Liver (tissue), 3 donors: ENCODE results near the gene DAPK2.

Experiments
- GABPA ChIP-seq, 2 donors: IDR thresholded peaks in 1 of 2; conservative IDR thresholded peaks in 1 of 2; 2 replicates each; pipeline ENCODE4 v1.6.1; 2016; ENCODE audit warnings: antibody characterized with exemption in 2 of 2, mild to moderate bottlenecking in 1 of 2, moderate library complexity in 1 of 2
- HNF4G ChIP-seq: IDR thresholded peaks from 2 replicates; pipeline ENCODE4 v1.6.1; 2016; ENCODE audit warnings: antibody characterized with exemption
- JUND ChIP-seq, 2 donors: IDR thresholded peaks; 2 replicates each; pipeline ENCODE4 v1.6.1; 2016; ENCODE audit warnings: antibody characterized with exemption in 2 of 2
- NR2F2 ChIP-seq: IDR thresholded peaks from 2 replicates; pipeline ENCODE4 v1.6.1; 2016; ENCODE audit warnings: antibody characterized with exemption
- RAD21 ChIP-seq, 2 donors: IDR thresholded peaks; 2 replicates each; pipeline ENCODE4 v1.6.1; 2016; ENCODE audit warnings: antibody characterized with exemption in 2 of 2, mild to moderate bottlenecking in 2 of 2
- RXRA ChIP-seq, 2 donors: IDR thresholded peaks; 2 replicates each; pipeline ENCODE4 v1.6.1; 2017 to 2018; ENCODE audit warnings: antibody characterized with exemption in 2 of 2, mild to moderate bottlenecking in 1 of 2
- SP1 ChIP-seq: IDR thresholded peaks from 2 replicates; pipeline ENCODE4 v1.6.1; 2018; ENCODE audit warnings: antibody characterized with exemption, mild to moderate bottlenecking
- TAF1 ChIP-seq: conservative IDR thresholded peaks from 2 replicates; pipeline ENCODE4 v1.6.1; 2016; ENCODE audit warnings: antibody characterized with exemption, mild to moderate bottlenecking
- YY1 ChIP-seq: IDR thresholded peaks from 2 replicates; pipeline ENCODE4 v1.6.1; 2016; ENCODE audit warnings: antibody characterized with exemption, mild to moderate bottlenecking
- TF ChIP-seq, protein P1 (sequence below): fragments of 150-350 bp; IDR thresholded peaks from 2 replicates; pipeline ENCODE4 v1.5.1; 2017; ENCODE audit warnings: improper control_type of control experiment, low read depth, low read length; ENCODE audit not compliant: missing input control
- TF ChIP-seq, protein P2 (sequence below): IDR thresholded peaks from 2 replicates; pipeline ENCODE4 v1.6.1; 2016; ENCODE audit warnings: antibody characterized with exemption, mild to moderate bottlenecking
- TF ChIP-seq, protein P3 (sequence below): IDR thresholded peaks from 2 replicates; pipeline ENCODE4 v1.6.1; 2016; ENCODE audit warnings: antibody characterized with exemption
- TF ChIP-seq, protein P4 (sequence below): IDR thresholded peaks from 2 replicates; pipeline ENCODE4 v1.6.1; 2016; ENCODE audit warnings: antibody characterized with exemption
- TF ChIP-seq, protein P5 (sequence below): IDR thresholded peaks from 2 replicates; pipeline ENCODE4 v1.6.1; 2016; ENCODE audit warnings: antibody characterized with exemption
- donor health status: healthy.
- donor health status: healthy.

DNA sequence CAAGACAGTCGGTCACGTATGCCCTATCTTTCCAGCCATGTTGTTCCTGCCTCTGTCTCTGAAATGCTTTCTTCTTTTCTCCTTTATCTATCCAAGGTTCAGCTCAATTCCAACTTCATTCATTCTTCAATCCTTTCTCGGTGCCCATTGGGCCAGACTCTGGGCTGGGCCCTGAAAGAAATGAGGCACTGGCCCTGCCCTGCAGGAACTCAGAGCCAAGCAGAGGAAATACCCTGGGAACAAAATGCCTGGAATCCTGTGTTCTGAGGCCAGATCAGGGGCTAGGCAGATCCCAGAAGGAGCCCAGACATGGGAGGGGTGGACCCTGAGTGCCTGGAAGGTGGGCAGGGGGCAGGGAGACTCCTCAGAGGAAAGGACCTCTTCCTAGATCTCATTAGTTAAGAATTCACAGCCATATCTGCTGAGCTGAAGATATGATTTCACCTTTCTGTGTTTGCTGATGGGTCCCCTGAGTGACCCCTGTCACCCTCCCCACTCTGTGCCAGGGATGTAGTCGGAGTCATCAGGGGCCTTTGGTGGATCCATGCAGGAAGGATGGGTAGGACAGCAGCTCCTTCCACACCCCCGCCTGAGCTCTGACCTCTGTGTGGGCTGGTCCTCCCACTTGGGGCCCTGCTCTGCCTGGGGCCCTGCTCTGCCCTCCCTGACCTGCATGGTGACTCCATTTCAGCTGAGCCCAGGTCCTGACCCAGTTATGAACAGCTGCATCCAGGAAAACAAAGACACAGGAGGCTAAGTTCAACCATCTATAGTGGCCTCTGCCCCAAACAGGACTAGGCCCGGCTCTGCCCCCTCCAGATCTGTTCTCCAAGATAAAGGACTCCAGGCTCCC is 5.3 kb upstream of the DAPK2 start:
- TF ChIP-seq, protein P1, sequence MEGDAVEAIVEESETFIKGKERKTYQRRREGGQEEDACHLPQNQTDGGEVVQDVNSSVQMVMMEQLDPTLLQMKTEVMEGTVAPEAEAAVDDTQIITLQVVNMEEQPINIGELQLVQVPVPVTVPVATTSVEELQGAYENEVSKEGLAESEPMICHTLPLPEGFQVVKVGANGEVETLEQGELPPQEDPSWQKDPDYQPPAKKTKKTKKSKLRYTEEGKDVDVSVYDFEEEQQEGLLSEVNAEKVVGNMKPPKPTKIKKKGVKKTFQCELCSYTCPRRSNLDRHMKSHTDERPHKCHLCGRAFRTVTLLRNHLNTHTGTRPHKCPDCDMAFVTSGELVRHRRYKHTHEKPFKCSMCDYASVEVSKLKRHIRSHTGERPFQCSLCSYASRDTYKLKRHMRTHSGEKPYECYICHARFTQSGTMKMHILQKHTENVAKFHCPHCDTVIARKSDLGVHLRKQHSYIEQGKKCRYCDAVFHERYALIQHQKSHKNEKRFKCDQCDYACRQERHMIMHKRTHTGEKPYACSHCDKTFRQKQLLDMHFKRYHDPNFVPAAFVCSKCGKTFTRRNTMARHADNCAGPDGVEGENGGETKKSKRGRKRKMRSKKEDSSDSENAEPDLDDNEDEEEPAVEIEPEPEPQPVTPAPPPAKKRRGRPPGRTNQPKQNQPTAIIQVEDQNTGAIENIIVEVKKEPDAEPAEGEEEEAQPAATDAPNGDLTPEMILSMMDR: no peak
- TF ChIP-seq JUND (IDR thresholded peaks at IDR 0.05) (no peak), SP1 (no peak), RXRA (IDR thresholded peaks at IDR 0.05) (no peak), HNF4G (no peak), RAD21 (IDR thresholded peaks at IDR 0.05) (no peak), GABPA (IDR thresholded peaks at IDR 0.05 in 1 of 2, conservative IDR thresholded peaks at IDR 0.05 in 1 of 2) (no peak), TAF1 (no peak), YY1 (no peak), NR2F2 (no peak)
- TF ChIP-seq, protein P2, sequence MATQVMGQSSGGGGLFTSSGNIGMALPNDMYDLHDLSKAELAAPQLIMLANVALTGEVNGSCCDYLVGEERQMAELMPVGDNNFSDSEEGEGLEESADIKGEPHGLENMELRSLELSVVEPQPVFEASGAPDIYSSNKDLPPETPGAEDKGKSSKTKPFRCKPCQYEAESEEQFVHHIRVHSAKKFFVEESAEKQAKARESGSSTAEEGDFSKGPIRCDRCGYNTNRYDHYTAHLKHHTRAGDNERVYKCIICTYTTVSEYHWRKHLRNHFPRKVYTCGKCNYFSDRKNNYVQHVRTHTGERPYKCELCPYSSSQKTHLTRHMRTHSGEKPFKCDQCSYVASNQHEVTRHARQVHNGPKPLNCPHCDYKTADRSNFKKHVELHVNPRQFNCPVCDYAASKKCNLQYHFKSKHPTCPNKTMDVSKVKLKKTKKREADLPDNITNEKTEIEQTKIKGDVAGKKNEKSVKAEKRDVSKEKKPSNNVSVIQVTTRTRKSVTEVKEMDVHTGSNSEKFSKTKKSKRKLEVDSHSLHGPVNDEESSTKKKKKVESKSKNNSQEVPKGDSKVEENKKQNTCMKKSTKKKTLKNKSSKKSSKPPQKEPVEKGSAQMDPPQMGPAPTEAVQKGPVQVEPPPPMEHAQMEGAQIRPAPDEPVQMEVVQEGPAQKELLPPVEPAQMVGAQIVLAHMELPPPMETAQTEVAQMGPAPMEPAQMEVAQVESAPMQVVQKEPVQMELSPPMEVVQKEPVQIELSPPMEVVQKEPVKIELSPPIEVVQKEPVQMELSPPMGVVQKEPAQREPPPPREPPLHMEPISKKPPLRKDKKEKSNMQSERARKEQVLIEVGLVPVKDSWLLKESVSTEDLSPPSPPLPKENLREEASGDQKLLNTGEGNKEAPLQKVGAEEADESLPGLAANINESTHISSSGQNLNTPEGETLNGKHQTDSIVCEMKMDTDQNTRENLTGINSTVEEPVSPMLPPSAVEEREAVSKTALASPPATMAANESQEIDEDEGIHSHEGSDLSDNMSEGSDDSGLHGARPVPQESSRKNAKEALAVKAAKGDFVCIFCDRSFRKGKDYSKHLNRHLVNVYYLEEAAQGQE: no peak
- TF ChIP-seq, protein P3, sequence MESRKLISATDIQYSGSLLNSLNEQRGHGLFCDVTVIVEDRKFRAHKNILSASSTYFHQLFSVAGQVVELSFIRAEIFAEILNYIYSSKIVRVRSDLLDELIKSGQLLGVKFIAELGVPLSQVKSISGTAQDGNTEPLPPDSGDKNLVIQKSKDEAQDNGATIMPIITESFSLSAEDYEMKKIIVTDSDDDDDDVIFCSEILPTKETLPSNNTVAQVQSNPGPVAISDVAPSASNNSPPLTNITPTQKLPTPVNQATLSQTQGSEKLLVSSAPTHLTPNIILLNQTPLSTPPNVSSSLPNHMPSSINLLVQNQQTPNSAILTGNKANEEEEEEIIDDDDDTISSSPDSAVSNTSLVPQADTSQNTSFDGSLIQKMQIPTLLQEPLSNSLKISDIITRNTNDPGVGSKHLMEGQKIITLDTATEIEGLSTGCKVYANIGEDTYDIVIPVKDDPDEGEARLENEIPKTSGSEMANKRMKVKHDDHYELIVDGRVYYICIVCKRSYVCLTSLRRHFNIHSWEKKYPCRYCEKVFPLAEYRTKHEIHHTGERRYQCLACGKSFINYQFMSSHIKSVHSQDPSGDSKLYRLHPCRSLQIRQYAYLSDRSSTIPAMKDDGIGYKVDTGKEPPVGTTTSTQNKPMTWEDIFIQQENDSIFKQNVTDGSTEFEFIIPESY: no peak
- TF ChIP-seq, protein P4, sequence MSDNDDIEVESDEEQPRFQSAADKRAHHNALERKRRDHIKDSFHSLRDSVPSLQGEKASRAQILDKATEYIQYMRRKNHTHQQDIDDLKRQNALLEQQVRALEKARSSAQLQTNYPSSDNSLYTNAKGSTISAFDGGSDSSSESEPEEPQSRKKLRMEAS: no peak
- TF ChIP-seq, protein P5, sequence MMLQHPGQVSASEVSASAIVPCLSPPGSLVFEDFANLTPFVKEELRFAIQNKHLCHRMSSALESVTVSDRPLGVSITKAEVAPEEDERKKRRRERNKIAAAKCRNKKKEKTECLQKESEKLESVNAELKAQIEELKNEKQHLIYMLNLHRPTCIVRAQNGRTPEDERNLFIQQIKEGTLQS: no peak
